T-helper 17 cell (primary cell): Measurements from ENCODE around the gene PRPSAP2. TPM values are rescaled to one million over a fixed set of nuclear protein-coding genes. Genes with fewer than 3 reads are reported as not detected.
A peak's percentile ranks its signal among the peaks of the same experiment; 100 is the strongest.
"Not testable (repeated sequence)": the region's sequence is repeated elsewhere in the genome, so short reads cannot be mapped to it uniquely, and the experiment has no call there.

Experiments used
- ATAC-seq: fragments of 150-1000 bp; cut with Tn5 transposase; 2 replicates; pipeline ENCODE4 v1.10.0; 2021; ENCODE audit warnings: mild to moderate bottlenecking, moderate library complexity
- DNase-seq, 3 donors: peaks; one replicate each; pipeline versions ENCODE4 v3.0.0 to v3.0.0-alpha.2; 2020 to 2021
- H3K9me3 ChIP-seq: one replicate; pipeline ENCODE4 v1.7.0; 2013; ENCODE audit warnings: low read length, mild to moderate bottlenecking; ENCODE audit not compliant: control insufficient read depth, poor library complexity, severe bottlenecking
- H3K27ac Mint-ChIP-seq: one replicate; pipeline ENCODE4 v1.8.0; 2022; ENCODE audit warnings: mild to moderate bottlenecking, moderate library complexity, mixed read lengths
- H3K27me3 Mint-ChIP-seq: one replicate; pipeline ENCODE4 v1.8.0; 2022; ENCODE audit warnings: mixed read lengths
- H3K36me3 Mint-ChIP-seq: one replicate; pipeline ENCODE4 v1.8.0; 2022; ENCODE audit warnings: low read depth, mixed read lengths
- H3K4me1 Mint-ChIP-seq: one replicate; pipeline ENCODE4 v1.8.0; 2022; ENCODE audit warnings: mild to moderate bottlenecking, mixed read lengths
- H3K4me3 Mint-ChIP-seq: one replicate; pipeline ENCODE4 v1.8.0; 2022; ENCODE audit warnings: mild to moderate bottlenecking, moderate library complexity, mixed read lengths
- total RNA-seq, 4 donors: library from RNA in 2 of 4; stranded (reverse) in 2 of 4; gene quantifications; one replicate each; pipeline ENCODE4 v1.2.3 and lab custom pipeline; 2022 to 2026

Gene PRPSAP2
- total RNA-seq, 2 donors from 2014 or later: 26.3 to 27.9 TPM

- ATAC-seq (no peak), DNase-seq (no peak)
- H3K9me3 ChIP-seq: no peaks in the 10 kb centered on the region
- H3K36me3 Mint-ChIP-seq: no peaks in the 10 kb centered on the region
- H3K27ac Mint-ChIP-seq: no peak overlapping the region
- peak overlapping the region; percentile 66 for H3K4me3 Mint-ChIP-seq
- peaks cover 30% of the 10 kb centered on the region for H3K4me1 Mint-ChIP-seq
- peaks cover 10% of the 10 kb centered on the region for H3K27me3 Mint-ChIP-seq
Observed at GRCh38 chr17:18954321-18954720, 96.4 kb downstream of the PRPSAP2 start.

- H3K9me3 ChIP-seq: no peaks in the 10 kb centered on the region
- Mint-ChIP-seq H3K4me1 (peaks cover 30% of the 10 kb centered on the region), H3K27me3 (peaks cover 8% of the 10 kb centered on the region), H3K36me3 (no peaks in the 10 kb centered on the region), H3K27ac (peak overlapping the region; percentile 27), H3K4me3 (peak overlapping the region; percentile 78)
- ATAC-seq: peak; percentile 5
- DNase-seq: no peak
Observed at GRCh38 chr17:18955009-18955408, 97.1 kb downstream of the PRPSAP2 start.

- not testable (repeated sequence) for H3K27me3 Mint-ChIP-seq, H3K4me3 Mint-ChIP-seq, H3K9me3 ChIP-seq, ATAC-seq, H3K36me3 Mint-ChIP-seq, DNase-seq
- Mint-ChIP-seq H3K4me1 (peaks cover 30% of the 10 kb centered on the region), H3K27ac (peak overlapping the region; percentile 27)
Observed at GRCh38 chr17:18956021-18956420, 98.1 kb downstream of the PRPSAP2 start.

GRCh38 chr17:18956581-18956980 lies 98.7 kb downstream of the PRPSAP2 start:
- H3K27ac Mint-ChIP-seq: no peak overlapping the region
- H3K4me3 Mint-ChIP-seq: no peak overlapping the region
- H3K9me3 ChIP-seq: no peaks in the 10 kb centered on the region
- no peak for DNase-seq
- no peaks in the 10 kb centered on the region for H3K27me3 Mint-ChIP-seq
- H3K4me1 Mint-ChIP-seq: peaks cover 33% of the 10 kb centered on the region
- ATAC-seq: no peak
- no peaks in the 10 kb centered on the region for H3K36me3 Mint-ChIP-seq

- ATAC-seq (no peak), DNase-seq (no peak)
- Mint-ChIP-seq H3K4me1 (peaks cover 41% of the 10 kb centered on the region), H3K36me3 (no peaks in the 10 kb centered on the region), H3K27me3 (no peaks in the 10 kb centered on the region), H3K27ac (no peak overlapping the region), H3K4me3 (no peak overlapping the region)
- no peaks in the 10 kb centered on the region for H3K9me3 ChIP-seq
Observed at GRCh38 chr17:18957831-18958230, 99.9 kb downstream of the PRPSAP2 start.

GRCh38 chr17:18958611-18959010 lies 100.7 kb downstream of the PRPSAP2 start:
- H3K27ac Mint-ChIP-seq: peak overlapping the region; percentile 37
- peaks cover 38% of the 10 kb centered on the region for H3K4me1 Mint-ChIP-seq
- no peaks in the 10 kb centered on the region for H3K36me3 Mint-ChIP-seq

GRCh38 chr17:18959071-18959844 lies 101.3 kb downstream of the PRPSAP2 start:
- no peak overlapping the region for H3K27ac Mint-ChIP-seq
- no peaks in the 10 kb centered on the region for H3K9me3 ChIP-seq
- H3K4me3 Mint-ChIP-seq: no peak overlapping the region
- DNase-seq: no peak
- no peak for ATAC-seq
- H3K4me1 Mint-ChIP-seq: peaks cover 34% of the 10 kb centered on the region
- H3K27me3 Mint-ChIP-seq: no peaks in the 10 kb centered on the region
- H3K36me3 Mint-ChIP-seq: no peaks in the 10 kb centered on the region

More at GRCh38 chr17:18958611-18959010, 100.7 kb downstream of the PRPSAP2 start:
- Mint-ChIP-seq H3K4me3 (no peak overlapping the region), H3K27me3 (no peaks in the 10 kb centered on the region)
- no peaks in the 10 kb centered on the region for H3K9me3 ChIP-seq
- DNase-seq (no peak), ATAC-seq (no peak)

GRCh38 chr17:18959845-18960240 lies 101.9 kb downstream of the PRPSAP2 start:
- ATAC-seq (no peak), DNase-seq (no peak)
- Mint-ChIP-seq H3K4me3 (no peak overlapping the region), H3K36me3 (no peaks in the 10 kb centered on the region), H3K27ac (no peak overlapping the region), H3K27me3 (no peaks in the 10 kb centered on the region), H3K4me1 (peaks cover 29% of the 10 kb centered on the region)
- no peaks in the 10 kb centered on the region for H3K9me3 ChIP-seq

GRCh38 chr17:18960241-18960665 lies 102.3 kb downstream of the PRPSAP2 start:
- Mint-ChIP-seq H3K27ac (no peak overlapping the region), H3K4me1 (peaks cover 25% of the 10 kb centered on the region), H3K27me3 (no peaks in the 10 kb centered on the region), H3K36me3 (no peaks in the 10 kb centered on the region), H3K4me3 (no peak overlapping the region)
- no peak for DNase-seq
- no peaks in the 10 kb centered on the region for H3K9me3 ChIP-seq
- no peak for ATAC-seq

- Mint-ChIP-seq H3K36me3 (no peaks in the 10 kb centered on the region), H3K27me3 (no peaks in the 10 kb centered on the region), H3K27ac (peak overlapping the region; percentile 89), H3K4me3 (no peak overlapping the region), H3K4me1 (peaks cover 23% of the 10 kb centered on the region)
- peak; percentile 49 to 63 (median 62) for DNase-seq
- ATAC-seq: peak; percentile 73
- no peaks in the 10 kb centered on the region for H3K9me3 ChIP-seq
Observed at GRCh38 chr17:18960803-18961511, 103.0 kb downstream of the PRPSAP2 start.

GRCh38 chr17:18961634-18962493 lies 103.9 kb downstream of the PRPSAP2 start:
- DNase-seq (no peak), ATAC-seq (peak; percentile 83)
- H3K27ac Mint-ChIP-seq: peak overlapping the region; percentile 89
- H3K4me3 Mint-ChIP-seq: no peak overlapping the region
- H3K4me1 Mint-ChIP-seq: peaks cover 23% of the 10 kb centered on the region
- no peaks in the 10 kb centered on the region for H3K36me3 Mint-ChIP-seq
- H3K27me3 Mint-ChIP-seq: no peaks in the 10 kb centered on the region
- H3K9me3 ChIP-seq: no peaks in the 10 kb centered on the region

GRCh38 chr17:18962494-18962815 lies 104.5 kb downstream of the PRPSAP2 start:
- DNase-seq: no peak
- ATAC-seq: no peak
- peaks cover 23% of the 10 kb centered on the region for H3K4me1 Mint-ChIP-seq
- H3K4me3 Mint-ChIP-seq: no peak overlapping the region
- peak overlapping the region; percentile 89 for H3K27ac Mint-ChIP-seq
- no peaks in the 10 kb centered on the region for H3K27me3 Mint-ChIP-seq
- H3K9me3 ChIP-seq: no peaks in the 10 kb centered on the region
- H3K36me3 Mint-ChIP-seq: no peaks in the 10 kb centered on the region
